Heart left ventricle (tissue), 16 donors: ENCODE data around the gene PNN. TPM values are rescaled to one million over a fixed set of nuclear protein-coding genes. Genes with fewer than 3 reads are reported as not detected.
"Not testable (repeated sequence)": the region's sequence is repeated elsewhere in the genome, so short reads cannot be mapped to it uniquely, and the experiment has no call there.

Experiments
- ATAC-seq, 4 donors: fragments of 200-7000 bp; cut with Tn5 transposase; one replicate each; pipeline ENCODE4 v1.9.1; 2020 to 2022; ENCODE audit warnings: moderate library complexity in 4 of 4, mild to moderate bottlenecking in 3 of 4, moderate number of reproducible peaks in 1 of 4
- DNase-seq, 5 donors: peaks; one replicate each; pipeline ENCODE4 v3.0.0-alpha.2; 2020
- H3K27ac ChIP-seq, 12 donors: fragments of 200-600 bp; sonication (generic) in 4 of 12; one replicate each; pipeline versions ENCODE4 v1.5.0 to v1.8.0; 2016 to 2022; ENCODE audit warnings: mild to moderate bottlenecking in 2 of 12
- H3K27me3 ChIP-seq, 9 donors: fragments of 200-600 bp; sonication (generic) in 2 of 9; one replicate each; pipeline versions ENCODE4 v1.5.1 to v1.8.0; 2016 to 2022; ENCODE audit warnings: mild to moderate bottlenecking in 3 of 9
- H3K36me3 ChIP-seq, 9 donors: fragments of 200-600 bp; sonication (generic) in 2 of 9; one replicate each; pipeline versions ENCODE4 v1.5.0 to v1.8.0; 2018 to 2022; ENCODE audit warnings: mild to moderate bottlenecking in 2 of 9
- H3K4me1 ChIP-seq, 12 donors: fragments of 200-600 bp; sonication (generic) in 4 of 12; one replicate each; pipeline versions ENCODE4 v1.5.0 to v1.8.0; 2016 to 2022; ENCODE audit warnings: mild to moderate bottlenecking in 3 of 12
- H3K4me3 ChIP-seq, 12 donors: fragments of 200-600 bp; sonication (generic) in 4 of 12; one replicate each; pipeline versions ENCODE4 v1.5.0 to v1.8.0; 2017 to 2022; ENCODE audit warnings: mild to moderate bottlenecking in 9 of 12, moderate library complexity in 4 of 12
- H3K9me3 ChIP-seq, 12 donors: fragments of 200-600 bp; sonication (generic) in 4 of 12; one replicate each; pipeline versions ENCODE4 v1.5.0 to v1.8.0; 2016 to 2022; ENCODE audit warnings: mild to moderate bottlenecking in 1 of 12
- CTCF ChIP-seq, 12 donors: fragments of 200-600 bp; sonication (generic) in 4 of 12; IDR thresholded peaks; one replicate each; pipeline versions ENCODE4 v1.5.0 to v1.8.0; 2018 to 2022; ENCODE audit warnings: antibody characterized with exemption in 12 of 12, mild to moderate bottlenecking in 5 of 12
- WGBS, 4 donors: extraction: QIAGEN DNeasy Blood & Tissue Kit in 2 of 4; methylation state at CpG; one replicate each; pipeline versions ENCODE4 v1.1.5 to v1.1.7; 2013 to 2018; 5-methylcytosine and 5-hydroxymethylcytosine counted together
- intact Hi-C, 10 donors: fragments of 100-400 bp; cut with DNase I; formaldehyde crosslinking; loops; one replicate each; pipeline versions ENCODE4 v1.11.1 to v1.14.2; 2022
- polyA plus RNA-seq, 2 donors: library from polyadenylated mRNA; stranded (reverse); fragments of 200-250 nt; gene quantifications; one replicate each; pipeline ENCODE4 v1.2.3, GENCODE V29; 2013
- total RNA-seq, 9 donors: library from RNA; depleted of rRNA in 2 of 9; stranded (reverse); fragments of >200 nt in 2 of 9; fragmentation: NEBNext Ultra II Directional in 3 of 9; extraction: Animal tissue kit (Norgen Biotek cat#: 25700) in 3 of 9; gene quantifications; one replicate each; pipeline versions ENCODE4 v1.1.0 to v1.2.4, GENCODE V29; 2016 to 2023
- donor health status: ischemic (EF 13 %, LVEDD 7.1; RV severe dilation, severe dysfunction).
- donor health status: healthy with polysubstance abuse.
- donor health status: DM: no; HTN: yes; CAD: no.
- donor health status: DM: no; HTN: no; CAD: no.
- donor health status: ischemic (EF 25% LVEDD 6.9; RV normal size, moderate dysfunction).
- donor health status: ischemic (EF 25% LVEDD 5.7; RV mildly dilated, moderate dysfunction).
- donor health status: healthy.
- donor health status: DM: yes; HTN: yes; CAD: no.
- donor health status: ischemic (EF 35%, LVEDD 5.7; RV mildly dilated, moderate dysfunction).
- donor health status: nonischemic (EF 11% LVEDD 7.7; RV severe dilation, severe dysfunction).
- donor health status: DM: yes; HTN: yes; CAD: no.
- donor health status: PGD.
- donor health status: ischemic (EF 29% LVEDD 5.4; RV normal size, mild dysfunction).
- donor health status: nonischemic (EF 23%, LVEDD 6.1; RV moderate dilation, normal function).

The PNN gene
- total and polyA plus RNA-seq, 11 donors = 6.9 to 26.7 (median 21.5) TPM

GRCh38 chr14:39231751-39232553 lies 56.9 kb downstream of the PNN start:
- H3K27ac ChIP-seq, intact Hi-C loops, H3K9me3 ChIP-seq, H3K4me3 ChIP-seq, H3K36me3 ChIP-seq, H3K27me3 ChIP-seq, DNase-seq: not testable (repeated sequence)
- TF ChIP-seq CTCF (IDR thresholded peaks at IDR 0.05) = peak in 11 of 12 donors; percentile 15 to 44 (median 30)
- 85 to 90% (median 88%) methylated on average over 11 of the region's 11 CpGs for WGBS, 4 donors
- ATAC-seq = peak in 3 of 4 donors; percentile 52 to 65 (median 65)
- H3K4me1 ChIP-seq = peaks cover 0 to 40% (median 0%) of the 10 kb centered on the region in 12 donors

Other genes starting within 250 kb of the PNN start
- gene SEC23A, start 72.0 kb upstream of the PNN start, total RNA-seq = 100 to 1,000 TPM in 3 of 9 donors, 10 to 100 TPM in 6; 68.1 to 116 (median 89.3) TPM
- 10 to 100 TPM; 14.1 to 81.0 TPM for gene SEC23A, start 72.0 kb upstream of the PNN start, polyA plus RNA-seq
- gene GEMIN2, start 60.9 kb upstream of the PNN start, total RNA-seq = 10 to 100 TPM in 2 of 9 donors, 1 to 10 TPM in 7; 6.3 to 17.8 (median 7.4) TPM
- gene GEMIN2, start 60.9 kb upstream of the PNN start, polyA plus RNA-seq = 10 to 100 TPM in 1 of 2 donors, 1 to 10 TPM in 1; 3.8 to 18.2 TPM
- gene TRAPPC6B, start 4.9 kb upstream of the PNN start, total RNA-seq = 10 to 100 TPM; 15.6 to 29.0 (median 23.7) TPM
- 10 to 100 TPM in 1 of 2 donors, 1 to 10 TPM in 1; 8.0 to 20.4 TPM for gene TRAPPC6B, start 4.9 kb upstream of the PNN start, polyA plus RNA-seq
- 10 to 100 TPM; 14.8 to 31.8 (median 20.4) TPM for gene MIA2, start 58.7 kb downstream of the PNN start, total RNA-seq
- gene MIA2, start 58.7 kb downstream of the PNN start, polyA plus RNA-seq = 10 to 100 TPM in 1 of 2 donors, 1 to 10 TPM in 1; 9.3 to 18.6 TPM